ENCODE results near the gene MRPL51. TPM values are rescaled to one million over a fixed set of nuclear protein-coding genes. Genes with fewer than 3 reads are reported as not detected.

The MRPL51 gene
- total and polyA plus RNA-seq, 10 of the 15 experiments (the other 5 are each of a cell fraction or from before 2014, with no cell fraction given), result 137 to 1,202 (median 267) TPM

DNA sequence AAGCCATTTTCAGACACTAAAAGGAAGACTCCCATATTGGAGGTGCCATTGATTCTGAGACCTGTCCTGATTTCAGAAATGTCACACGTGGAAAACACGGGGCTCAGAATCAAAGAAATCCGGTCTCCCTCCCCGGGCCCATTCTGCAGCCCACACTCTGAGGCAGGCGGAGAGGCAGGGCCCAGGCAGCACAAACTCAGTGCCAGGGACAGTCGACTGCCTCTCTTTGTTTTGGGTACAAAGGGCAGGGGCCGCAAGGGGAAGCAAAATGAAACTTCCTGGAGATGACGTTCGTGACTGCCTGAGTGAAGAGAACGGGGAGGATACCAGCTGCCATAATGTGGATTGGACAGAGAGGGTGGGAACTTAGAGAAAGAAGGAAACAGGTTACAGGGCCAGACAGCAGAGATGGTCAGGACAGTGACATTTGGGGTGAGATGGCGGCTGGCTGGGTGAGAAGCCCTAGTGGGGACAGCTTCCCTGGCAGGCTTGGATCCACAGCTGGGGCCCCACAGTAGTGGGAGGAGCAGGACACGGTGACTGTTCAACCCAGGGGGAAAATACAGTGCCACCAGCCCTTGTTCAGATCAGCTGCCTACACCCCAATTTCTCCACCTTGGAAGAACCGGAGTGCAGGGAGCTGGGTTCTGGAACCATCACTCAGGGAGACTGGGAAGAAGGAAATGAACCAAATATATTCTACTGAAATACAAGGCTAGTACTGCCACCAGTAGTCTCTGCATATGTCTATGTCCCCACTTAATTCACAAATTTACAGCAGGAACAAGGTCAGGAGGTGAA, 49.3 kb upstream of the MRPL51 start (continued):
- no peak for TF ChIP-seq PRDM15 (CRISPR knock-in tag; IDR thresholded peaks at IDR 0.05)
- TF ChIP-seq ATF3 (IDR thresholded peaks at IDR 0.05; ENCODE audit: borderline replicate concordance, extremely low read depth, low read depth, low read length), result no peak
- no peak for TF ChIP-seq CTCF (IDR thresholded peaks at IDR 0.05 in 2 of 3, conservative IDR thresholded peaks at IDR 0.05 in 1 of 3; ENCODE audit: control insufficient read depth in 2 of 3, extremely low read depth in 1 of 3, insufficient read depth in 1 of 3, low read depth in 3 of 3, low read length in 3 of 3)
- no peak for TF ChIP-seq KAT2A (conservative IDR thresholded peaks at IDR 0.05; ENCODE audit: control insufficient read depth, low read depth, low read length)
- TF ChIP-seq ZNF622 (IDR thresholded peaks at IDR 0.05), result no peak
- TF ChIP-seq ETV6 (conservative IDR thresholded peaks at IDR 0.05 in 1 of 2, IDR thresholded peaks at IDR 0.05 in 1 of 2; ENCODE audit: borderline replicate concordance in 1 of 2, low read depth in 1 of 2), result no peak
- TF ChIP-seq NKRF (conservative IDR thresholded peaks at IDR 0.05), result no peak
- TF ChIP-seq E2F4 (IDR thresholded peaks at IDR 0.05; ENCODE audit: low read depth, low read length), result no peak
- no peak for TF ChIP-seq SMAD5 (IDR thresholded peaks at IDR 0.05; ENCODE audit: low read depth)
- no peak for TF ChIP-seq E4F1 (IDR thresholded peaks at IDR 0.05; ENCODE audit: borderline replicate concordance, partially characterized antibody)

Measured in GM12878 (cell line).